UCSD-AML1 (cell line): ENCODE results near the gene XG.
"Not testable (repeated sequence)": the region's sequence is repeated elsewhere in the genome, so short reads cannot be mapped to it uniquely, and the experiment has no call there.

ENCODE experiments used
- DNase-seq: peaks from one replicate; lab custom pipeline; 2025; ENCODE audit not compliant: unreplicated experiment; lab: John Stamatoyannopoulos, UW

Gene XG

GRCh38 chrX:2780472-2781225, 28.8 kb downstream of the XG start:
- not testable (repeated sequence) for DNase-seq

- no peak for DNase-seq
Observed at GRCh38 chrX:2781226-2781571, 29.4 kb downstream of the XG start.

- DNase-seq, result no peak
Observed at GRCh38 chrX:2781698-2782097, 29.9 kb downstream of the XG start.

GRCh38 chrX:2782171-2782570, 30.3 kb downstream of the XG start:
- no peak for DNase-seq

- DNase-seq, result no peak
Observed at GRCh38 chrX:2782778-2783177, 30.9 kb downstream of the XG start.

GRCh38 chrX:2784026-2784425, 32.2 kb downstream of the XG start:
- DNase-seq, result no peak

GRCh38 chrX:2785538-2785937, 33.7 kb downstream of the XG start:
- no peak for DNase-seq

GRCh38 chrX:2788980-2789379, 37.1 kb downstream of the XG start:
- no peak for DNase-seq

- DNase-seq, result no peak
Observed at GRCh38 chrX:2789569-2789968, 37.7 kb downstream of the XG start.

- no peak for DNase-seq
Observed at GRCh38 chrX:2793752-2794151, 41.9 kb downstream of the XG start.

GRCh38 chrX:2794336-2794735, 42.5 kb downstream of the XG start:
- no peak for DNase-seq

GRCh38 chrX:2796808-2797207, 45.0 kb downstream of the XG start:
- not testable (repeated sequence) for DNase-seq

GRCh38 chrX:2799369-2799768, 47.5 kb downstream of the XG start:
- DNase-seq, result no peak

- DNase-seq, result not testable (repeated sequence)
Observed at GRCh38 chrX:2799980-2800379, 48.1 kb downstream of the XG start.

- no peak for DNase-seq
Observed at GRCh38 chrX:2801223-2801622, 49.4 kb downstream of the XG start.

GRCh38 chrX:2802376-2803090, 50.7 kb downstream of the XG start:
- DNase-seq, result not testable (repeated sequence)

GRCh38 chrX:2803486-2803885, 51.6 kb downstream of the XG start:
- not testable (repeated sequence) for DNase-seq

GRCh38 chrX:2804106-2804843, 52.4 kb downstream of the XG start:
- not testable (repeated sequence) for DNase-seq

- not testable (repeated sequence) for DNase-seq
Observed at GRCh38 chrX:2804858-2805257, 53.0 kb downstream of the XG start.

GRCh38 chrX:2811271-2811670, 59.4 kb downstream of the XG start:
- DNase-seq, result no peak

- peak; percentile 18 for DNase-seq
Observed at GRCh38 chrX:2812161-2812907, 60.5 kb downstream of the XG start.
